ENCODE data around the gene PGAP3. TPM values are rescaled to one million over a fixed set of nuclear protein-coding genes. Genes with fewer than 3 reads are reported as not detected.

Gene PGAP3
- total RNA-seq, 2 donors from 2014 or later: 7.9 to 16.0 TPM

GRCh38 chr17:39642291-39643074, 45.4 kb downstream of the PGAP3 start:
- DNase-seq (ENCODE audit: low spot score in 2 of 2) (no peak), ATAC-seq (no peak)
- no peaks in the 10 kb centered on the region for H3K9me3 Mint-ChIP-seq
- peaks cover 0 to 12% of the 10 kb centered on the region in 2 donors for H3K36me3 Mint-ChIP-seq
- peak overlapping the region; percentile 22 to 63 for H3K27ac Mint-ChIP-seq

GRCh38 chr17:39641883-39642282, 46.0 kb downstream of the PGAP3 start:
- ATAC-seq: no peak
- peak overlapping the region in 1 of 2 donors; percentile 22 for H3K27ac Mint-ChIP-seq
- H3K9me3 Mint-ChIP-seq: no peaks in the 10 kb centered on the region
- DNase-seq (ENCODE audit: low spot score in 2 of 2): no peak
- peaks cover 0 to 13% of the 10 kb centered on the region in 2 donors for H3K36me3 Mint-ChIP-seq

GRCh38 chr17:39641097-39641496, 46.8 kb downstream of the PGAP3 start:
- H3K27ac Mint-ChIP-seq: no peak overlapping the region
- DNase-seq (ENCODE audit: low spot score in 2 of 2): no peak
- peaks cover 0 to 13% of the 10 kb centered on the region in 2 donors for H3K36me3 Mint-ChIP-seq
- H3K9me3 Mint-ChIP-seq: no peaks in the 10 kb centered on the region
- no peak for ATAC-seq

GRCh38 chr17:39640591-39641031, 47.2 kb downstream of the PGAP3 start:
- peaks cover 0 to 13% of the 10 kb centered on the region in 2 donors for H3K36me3 Mint-ChIP-seq
- H3K9me3 Mint-ChIP-seq: no peaks in the 10 kb centered on the region
- H3K27ac Mint-ChIP-seq: no peak overlapping the region
- no peak for DNase-seq (ENCODE audit: low spot score in 2 of 2)
- ATAC-seq: no peak

GRCh38 chr17:39639566-39640458, 48.0 kb downstream of the PGAP3 start:
- DNase-seq (ENCODE audit: low spot score in 2 of 2) (no peak), ATAC-seq (no peak)
- H3K27ac Mint-ChIP-seq: peak overlapping the region in 1 of 2 donors; percentile 87
- H3K9me3 Mint-ChIP-seq: no peaks in the 10 kb centered on the region
- H3K36me3 Mint-ChIP-seq: peaks cover 0 to 13% of the 10 kb centered on the region in 2 donors

- no peak for ATAC-seq
- no peaks in the 10 kb centered on the region for H3K9me3 Mint-ChIP-seq
- DNase-seq (ENCODE audit: low spot score in 2 of 2): no peak
- peak overlapping the region in 1 of 2 donors; percentile 87 for H3K27ac Mint-ChIP-seq
- H3K36me3 Mint-ChIP-seq: peaks cover 0 to 13% of the 10 kb centered on the region in 2 donors
Measured at GRCh38 chr17:39639043-39639442, 48.8 kb downstream of the PGAP3 start.

- H3K9me3 Mint-ChIP-seq: no peaks in the 10 kb centered on the region
- H3K36me3 Mint-ChIP-seq: peaks cover 0 to 13% of the 10 kb centered on the region in 2 donors
- ATAC-seq: no peak
- no peak for DNase-seq (ENCODE audit: low spot score in 2 of 2)
- peak overlapping the region in 1 of 2 donors; percentile 87 for H3K27ac Mint-ChIP-seq
Measured at GRCh38 chr17:39638317-39638716, 49.5 kb downstream of the PGAP3 start.

- ATAC-seq (peak; percentile 90 to 93), DNase-seq (ENCODE audit: low spot score in 2 of 2) (peak; percentile 89 to 92)
- peak within 1 kb of the TSS; percentile 87 to 95 for H3K27ac Mint-ChIP-seq
- H3K36me3 Mint-ChIP-seq: peaks cover 0 to 13% of the 10 kb centered on the region in 2 donors
- no peaks in the 10 kb centered on the region for H3K9me3 Mint-ChIP-seq
Measured at GRCh38 chr17:39636927-39637736, 50.7 kb downstream of the PGAP3 start, which contains the start of gene STARD3. Gene STARD3, plus strand, starts transcription at chr17:39637144. Its CDS starts 16,388 bp downstream, at chr17:39653532.

- no peak for DNase-seq (ENCODE audit: low spot score in 2 of 2)
- peak overlapping the region; percentile 65 to 87 for H3K27ac Mint-ChIP-seq
- H3K36me3 Mint-ChIP-seq: peaks cover 0 to 13% of the 10 kb centered on the region in 2 donors
- no peaks in the 10 kb centered on the region for H3K9me3 Mint-ChIP-seq
- ATAC-seq: peak in 1 of 2 donors; percentile 10
Measured at GRCh38 chr17:39636587-39636926, 51.3 kb downstream of the PGAP3 start.

GRCh38 chr17:39635614-39636176, 52.2 kb downstream of the PGAP3 start:
- ATAC-seq (no peak), DNase-seq (ENCODE audit: low spot score in 2 of 2) (no peak)
- H3K36me3 Mint-ChIP-seq: peaks cover 0 to 13% of the 10 kb centered on the region in 2 donors
- H3K27ac Mint-ChIP-seq: peak overlapping the region in 1 of 2 donors; percentile 87
- no peaks in the 10 kb centered on the region for H3K9me3 Mint-ChIP-seq

- Mint-ChIP-seq H3K27ac (no peak overlapping the region), H3K9me3 (no peaks in the 10 kb centered on the region), H3K36me3 (peaks cover 0 to 13% of the 10 kb centered on the region in 2 donors)
- ATAC-seq: no peak
- peak in 1 of 2 donors; percentile 35 for DNase-seq (ENCODE audit: low spot score in 2 of 2)
Measured at GRCh38 chr17:39634384-39634871, 53.4 kb downstream of the PGAP3 start.

- Mint-ChIP-seq H3K9me3 (no peaks in the 10 kb centered on the region), H3K36me3 (peaks cover 0 to 13% of the 10 kb centered on the region in 2 donors), H3K27ac (no peak overlapping the region)
- DNase-seq (ENCODE audit: low spot score in 2 of 2) (no peak), ATAC-seq (no peak)
Measured at GRCh38 chr17:39633570-39634183, 54.2 kb downstream of the PGAP3 start.

- ATAC-seq (no peak), DNase-seq (ENCODE audit: low spot score in 2 of 2) (no peak)
- no peak overlapping the region for H3K27ac Mint-ChIP-seq
- H3K36me3 Mint-ChIP-seq: no peaks in the 10 kb centered on the region
- H3K9me3 Mint-ChIP-seq: no peaks in the 10 kb centered on the region
Measured at GRCh38 chr17:39632153-39632941, 55.5 kb downstream of the PGAP3 start.

GRCh38 chr17:39631403-39631802, 56.5 kb downstream of the PGAP3 start:
- DNase-seq (ENCODE audit: low spot score in 2 of 2) (no peak), ATAC-seq (no peak)

GRCh38 chr17:39629898-39630297, 58.0 kb downstream of the PGAP3 start:
- H3K9me3 Mint-ChIP-seq: no peaks in the 10 kb centered on the region
- H3K27ac Mint-ChIP-seq: no peak overlapping the region
- no peaks in the 10 kb centered on the region for H3K36me3 Mint-ChIP-seq
- DNase-seq (ENCODE audit: low spot score in 2 of 2): no peak
- ATAC-seq: no peak

More at GRCh38 chr17:39631403-39631802, 56.5 kb downstream of the PGAP3 start:
- Mint-ChIP-seq H3K9me3 (no peaks in the 10 kb centered on the region), H3K36me3 (no peaks in the 10 kb centered on the region), H3K27ac (peak overlapping the region in 1 of 2 donors; percentile 30)

Data from activated naive CD4-positive, alpha-beta T cell treated with anti-CD3 and anti-CD28 coated beads, Interleukin-2, amount 50 U/mL, for 72 hours (primary cell).